Hepatocyte (in vitro differentiated cells): ENCODE data around the gene MEOX1. TPM values are rescaled to one million over a fixed set of nuclear protein-coding genes. Genes with fewer than 3 reads are reported as not detected.

Source experiments
- DNase-seq: peaks from one replicate; pipeline ENCODE4 v3.0.0-alpha.2; 2016; ENCODE audit warnings: low spot score
- H2AFZ ChIP-seq: fragments of 200-600 bp; sonication (generic); 2 replicates; pipeline ENCODE4 v1.6.0; 2016; ENCODE audit warnings: antibody characterized with exemption, mild to moderate bottlenecking
- H3K27ac ChIP-seq: fragments of 200-600 bp; sonication (generic); 2 replicates; pipeline ENCODE4 v1.5.1; 2016; ENCODE audit warnings: mild to moderate bottlenecking
- H3K27me3 ChIP-seq: fragments of 200-600 bp; sonication (generic); 2 replicates; pipeline ENCODE4 v1.6.1; 2016
- H3K36me3 ChIP-seq: fragments of 200-600 bp; sonication (generic); replicated peaks from 2 replicates; pipeline ENCODE4 v1.5.1; 2016; ENCODE audit warnings: low read depth; ENCODE audit not compliant: insufficient read depth
- H3K4me1 ChIP-seq: fragments of 200-600 bp; sonication (generic); 2 replicates; pipeline ENCODE4 v1.5.1; 2016; ENCODE audit warnings: mild to moderate bottlenecking, moderate library complexity; ENCODE audit not compliant: insufficient read depth
- H3K4me2 ChIP-seq: fragments of 200-600 bp; sonication (generic); 2 replicates; pipeline ENCODE4 v1.6.0; 2016
- H3K4me3 ChIP-seq: fragments of 200-600 bp; sonication (generic); 2 replicates; pipeline ENCODE4 v1.5.1; 2016; ENCODE audit warnings: mild to moderate bottlenecking
- H3K79me2 ChIP-seq: fragments of 200-600 bp; sonication (generic); 2 replicates; pipeline ENCODE4 v1.6.0; 2017; ENCODE audit warnings: mild to moderate bottlenecking
- H3K9me2 ChIP-seq: fragments of 200-600 bp; sonication (generic); replicated peaks from 2 replicates; pipeline ENCODE4 v1.6.0; 2017; ENCODE audit warnings: mild to moderate bottlenecking; ENCODE audit not compliant: insufficient read depth
- H3K9me3 ChIP-seq: fragments of 200-600 bp; sonication (generic); 2 replicates; pipeline ENCODE4 v1.5.1; 2016; ENCODE audit warnings: low read depth, mild to moderate bottlenecking
- H4K20me1 ChIP-seq: fragments of 200-600 bp; sonication (generic); 2 replicates; pipeline ENCODE4 v1.6.0; 2016; ENCODE audit warnings: mild to moderate bottlenecking; ENCODE audit not compliant: insufficient read depth, poor library complexity, severe bottlenecking
- CTCF ChIP-seq: fragments of 200-600 bp; sonication (generic); IDR thresholded peaks from 2 replicates; pipeline ENCODE4 v1.5.1; 2016; ENCODE audit warnings: antibody characterized with exemption, mild to moderate bottlenecking; ENCODE audit not compliant: poor library complexity
- EZH2 ChIP-seq: fragments of 200-600 bp; sonication (generic); IDR thresholded peaks from 2 replicates; pipeline ENCODE4 v1.6.1; 2016; ENCODE audit warnings: antibody characterized with exemption, mild to moderate bottlenecking, borderline replicate concordance
- EZH2phosphoT487 ChIP-seq: fragments of 200-600 bp; sonication (generic); IDR thresholded peaks from one replicate; pipeline ENCODE4 v1.6.1; 2018; ENCODE audit warnings: antibody characterized with exemption, mild to moderate bottlenecking, low read depth, moderate library complexity; ENCODE audit not compliant: unreplicated experiment, severe bottlenecking
- WGBS: methylation state at CpG from one replicate; pipeline ENCODE4 v1.1.6; 2016; ENCODE audit warnings: low lambda C conversion rate; ENCODE audit errors: missing lambda C conversion rate; 5-methylcytosine and 5-hydroxymethylcytosine counted together
- polyA plus RNA-seq: library from polyadenylated mRNA; unstranded; fragments of >200 nt; fragmentation: Nextera tagmentation; extraction: Ambion mirVana; gene quantifications from 2 replicates; pipeline ENCODE4 v1.2.1, GENCODE V29; 2016
- total RNA-seq: library from RNA; depleted of rRNA; stranded (reverse); fragments of >200 nt; gene quantifications from 2 replicates; pipeline ENCODE4 v1.2.3, GENCODE V29; 2014

The MEOX1 gene
- total and polyA plus RNA-seq, 2 experiments from 2014 or later, result 0.33 to 0.90 TPM

DNA sequence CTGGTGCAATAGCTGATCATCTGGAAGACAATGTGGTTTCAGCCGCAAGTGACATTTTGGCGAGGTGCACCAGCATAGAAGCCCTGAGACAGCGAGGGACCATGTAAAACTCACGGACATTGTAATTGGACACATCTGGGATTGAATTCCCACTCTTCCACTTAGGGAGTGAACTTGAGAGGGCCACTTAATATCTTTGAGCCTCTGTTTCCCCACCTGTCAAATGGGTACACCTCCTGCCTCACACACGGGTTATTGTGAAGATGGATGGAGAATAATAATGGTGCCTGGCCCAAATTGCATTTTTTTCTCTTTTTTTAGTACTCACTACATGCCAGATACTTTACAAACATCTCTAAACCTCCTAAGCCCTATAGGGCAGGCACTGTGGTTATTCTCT is 45.5 kb upstream of the MEOX1 start:
- Histone ChIP-seq H3K36me3 (no peaks in the 10 kb centered on the region), H3K9me2 (no peaks in the 10 kb centered on the region), H4K20me1 (no peaks in the 10 kb centered on the region), H3K27me3 (no peaks in the 10 kb centered on the region), H3K4me2 (no peak overlapping the region), H2AFZ (no peak overlapping the region), H3K79me2 (no peaks in the 10 kb centered on the region), H3K9me3 (no peaks in the 10 kb centered on the region), H3K27ac (no peak overlapping the region), H3K4me1 (no peaks in the 10 kb centered on the region), H3K4me3 (no peak overlapping the region)
- WGBS, result 91% methylated on average over 5 of the region's 5 CpGs
- TF ChIP-seq EZH2 (no peak), EZH2phosphoT487 (no peak)
- no peak for DNase-seq

- Histone ChIP-seq H3K4me3 (no peak overlapping the region), H2AFZ (no peak overlapping the region), H3K27me3 (no peaks in the 10 kb centered on the region), H3K79me2 (no peaks in the 10 kb centered on the region), H3K4me1 (no peaks in the 10 kb centered on the region), H3K9me2 (no peaks in the 10 kb centered on the region), H3K9me3 (no peaks in the 10 kb centered on the region), H3K27ac (no peak overlapping the region), H3K36me3 (no peaks in the 10 kb centered on the region), H4K20me1 (no peaks in the 10 kb centered on the region), H3K4me2 (no peak overlapping the region)
- no peak for DNase-seq
- 86% methylated on average over 5 of the region's 5 CpGs for WGBS
- no peak for TF ChIP-seq CTCF
- no peak for TF ChIP-seq EZH2phosphoT487
- TF ChIP-seq EZH2, result no peak
These were observed 44.5 kb upstream of the MEOX1 start for GRCh38 chr17:43706235-43706634.

DNA sequence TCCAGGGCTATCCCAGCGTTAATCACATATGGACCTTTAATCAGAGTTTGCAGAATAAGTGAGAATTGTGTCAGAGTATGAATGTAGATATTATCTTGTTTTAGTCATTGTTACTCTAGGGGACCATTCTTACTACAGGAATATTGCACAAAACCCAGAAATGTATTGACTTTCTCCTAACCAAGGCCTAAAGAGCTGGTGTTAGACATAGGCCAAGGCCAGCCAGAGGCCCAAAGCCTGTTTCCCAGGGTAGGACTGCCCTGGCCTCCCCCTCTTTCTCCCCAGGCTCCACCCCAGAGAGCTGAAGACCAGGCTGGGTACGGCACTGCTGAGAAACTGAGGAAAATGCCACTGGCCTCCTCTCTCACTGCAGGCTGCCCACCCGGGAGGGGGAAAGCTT is 41.9 kb upstream of the MEOX1 start:
- Histone ChIP-seq H3K9me3 (no peaks in the 10 kb centered on the region), H3K79me2 (no peaks in the 10 kb centered on the region), H3K9me2 (no peaks in the 10 kb centered on the region), H3K4me1 (no peaks in the 10 kb centered on the region), H3K36me3 (no peaks in the 10 kb centered on the region), H3K27ac (no peak overlapping the region), H4K20me1 (no peaks in the 10 kb centered on the region), H3K4me3 (no peak overlapping the region), H3K4me2 (no peak overlapping the region), H3K27me3 (no peaks in the 10 kb centered on the region), H2AFZ (no peak overlapping the region)
- no peak for DNase-seq
- WGBS, result 90% methylated on average over 3 of the region's 3 CpGs
- TF ChIP-seq EZH2phosphoT487 (no peak), CTCF (no peak), EZH2 (no peak)

DNA sequence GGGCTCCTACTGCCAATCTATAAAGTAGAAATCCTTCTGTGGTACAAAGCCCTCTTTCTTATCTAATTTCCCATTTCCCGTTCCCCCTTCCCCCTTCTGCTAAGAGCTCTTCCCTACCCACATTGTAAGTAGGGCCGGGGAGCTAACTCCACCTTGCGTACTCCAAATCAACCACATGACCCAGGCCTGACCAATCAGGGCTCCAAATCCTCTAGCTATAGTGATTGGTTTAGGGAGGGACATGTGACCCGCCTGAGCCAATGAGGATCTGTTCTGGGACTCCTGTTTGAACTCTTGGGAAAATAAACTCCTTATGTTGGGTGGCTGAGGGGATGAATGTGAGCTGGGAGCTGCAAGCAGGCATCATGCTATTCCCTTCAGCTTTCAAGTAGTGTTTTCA is 40.9 kb upstream of the MEOX1 start:
- WGBS, result 84% methylated on average over 4 of the region's 4 CpGs
- no peaks in the 10 kb centered on the region for H3K36me3 ChIP-seq
- no peak overlapping the region for H2AFZ ChIP-seq

More for the DNA sequence above, 40.9 kb upstream of the MEOX1 start:
- Histone ChIP-seq H3K9me3 (no peaks in the 10 kb centered on the region), H3K27ac (no peak overlapping the region), H3K9me2 (no peaks in the 10 kb centered on the region), H3K27me3 (no peaks in the 10 kb centered on the region), H3K4me3 (no peak overlapping the region), H3K79me2 (no peaks in the 10 kb centered on the region), H4K20me1 (no peaks in the 10 kb centered on the region), H3K4me1 (no peaks in the 10 kb centered on the region), H3K4me2 (no peak overlapping the region)
- no peak for DNase-seq
- no peak for TF ChIP-seq CTCF
- TF ChIP-seq EZH2, result no peak
- TF ChIP-seq EZH2phosphoT487, result no peak
